Middle frontal gyrus (tissue), 1 donor: ENCODE measurements around the gene USP6NL.
"Not testable (repeated sequence)": the region's sequence is repeated elsewhere in the genome, so short reads cannot be mapped to it uniquely, and the experiment has no call there.

ENCODE experiments used
- DNase-seq: peaks from one replicate; pipeline ENCODE4 v3.0.0-alpha.2; 2015; ENCODE audit warnings: low spot score; ENCODE audit errors: extremely low spot score

USP6NL gene

GRCh38 chr10:11520892-11521291 lies 90.6 kb downstream of the USP6NL start:
- DNase-seq: no peak

GRCh38 chr10:11517150-11517549 lies 94.3 kb downstream of the USP6NL start:
- no peak for DNase-seq

GRCh38 chr10:11516431-11516746 lies 95.1 kb downstream of the USP6NL start:
- DNase-seq: no peak

GRCh38 chr10:11515596-11516430 lies 95.6 kb downstream of the USP6NL start:
- peak; percentile 59 for DNase-seq

GRCh38 chr10:11513727-11514126 lies 97.7 kb downstream of the USP6NL start:
- DNase-seq: no peak

- DNase-seq: no peak
Measured at GRCh38 chr10:11512596-11512995, 98.9 kb downstream of the USP6NL start.

GRCh38 chr10:11511321-11511720 lies 100.1 kb downstream of the USP6NL start:
- no peak for DNase-seq

GRCh38 chr10:11510736-11511135 lies 100.7 kb downstream of the USP6NL start:
- DNase-seq: peak; percentile 8

GRCh38 chr10:11510281-11510680 lies 101.2 kb downstream of the USP6NL start:
- DNase-seq: no peak

- no peak for DNase-seq
Measured at GRCh38 chr10:11509036-11509435, 102.4 kb downstream of the USP6NL start.

- DNase-seq: no peak
Measured at GRCh38 chr10:11506247-11506789, 105.1 kb downstream of the USP6NL start.

GRCh38 chr10:11505639-11506038 lies 105.8 kb downstream of the USP6NL start:
- no peak for DNase-seq

GRCh38 chr10:11504566-11505285 lies 106.7 kb downstream of the USP6NL start:
- DNase-seq: no peak

GRCh38 chr10:11501600-11501999 lies 109.8 kb downstream of the USP6NL start:
- DNase-seq: no peak

- DNase-seq: no peak
Measured at GRCh38 chr10:11499425-11500071, 111.9 kb downstream of the USP6NL start.

- DNase-seq: no peak
Measured at GRCh38 chr10:11498399-11498798, 113.1 kb downstream of the USP6NL start.

GRCh38 chr10:11494923-11495322 lies 116.5 kb downstream of the USP6NL start:
- not testable (repeated sequence) for DNase-seq

- DNase-seq: no peak
Measured at GRCh38 chr10:11493646-11494045, 117.8 kb downstream of the USP6NL start.

GRCh38 chr10:11491087-11491486 lies 120.4 kb downstream of the USP6NL start:
- DNase-seq: no peak

GRCh38 chr10:11489591-11489990 lies 121.9 kb downstream of the USP6NL start:
- DNase-seq: no peak

GRCh38 chr10:11488126-11488525 lies 123.3 kb downstream of the USP6NL start:
- no peak for DNase-seq
